Measurements from ENCODE around the gene NR2C2. TPM values are rescaled to one million over a fixed set of nuclear protein-coding genes. Genes with fewer than 3 reads are reported as not detected.

Gene NR2C2
- total RNA-seq, 2 experiments from 2014 or later = 49.5 to 51.1 TPM

- no peaks in the 10 kb centered on the region for H3K27me3 Mint-ChIP-seq
- peaks cover 3% of the 10 kb centered on the region for H3K4me1 Mint-ChIP-seq (ENCODE audit: low read depth)
- ChIA-PET POLR2A (no interaction called here), CTCF (interaction anchor here (0.9 to 1.3 kb wide), 2 partner anchors 84 to 90 kb away, joined by 3 to 5 read pairs; no protein-coding TSS in a partner anchor)
- H3K27ac Mint-ChIP-seq = peak overlapping the region; percentile 1
- H3K9me3 Mint-ChIP-seq = no peaks in the 10 kb centered on the region
- DNase-seq = no peak
- H3K4me3 Mint-ChIP-seq = no peak overlapping the region
- H3K36me3 Mint-ChIP-seq = peaks cover 31% of the 10 kb centered on the region
- intact Hi-C loops (cut with micrococcal nuclease) = no loop called here
Observed at GRCh38 chr3:15010664-15011063, 63.3 kb downstream of the NR2C2 start.

- POLR2A ChIA-PET = no interaction called here
- DNase-seq = peak; percentile 14
Observed at GRCh38 chr3:15011174-15011573, 63.8 kb downstream of the NR2C2 start.

GRCh38 chr3:15014606-15015328, 67.4 kb downstream of the NR2C2 start:
- DNase-seq = no peak
- CTCF ChIA-PET = no interaction called here

More at GRCh38 chr3:15011174-15011573, 63.8 kb downstream of the NR2C2 start:
- intact Hi-C loops (cut with micrococcal nuclease) = no loop called here
- CTCF ChIA-PET = interaction anchor here (1.3 kb wide), 1 partner anchor 85 kb away, joined by 5 read pairs; no protein-coding TSS in a partner anchor
- peaks cover 3% of the 10 kb centered on the region for H3K4me1 Mint-ChIP-seq (ENCODE audit: low read depth)
- no peaks in the 10 kb centered on the region for H3K9me3 Mint-ChIP-seq
- H3K27ac Mint-ChIP-seq = peak overlapping the region; percentile 1
- H3K27me3 Mint-ChIP-seq = no peaks in the 10 kb centered on the region
- no peak overlapping the region for H3K4me3 Mint-ChIP-seq
- peaks cover 35% of the 10 kb centered on the region for H3K36me3 Mint-ChIP-seq

GRCh38 chr3:15015456-15015855, 68.1 kb downstream of the NR2C2 start:
- Mint-ChIP-seq H3K9me3 (no peaks in the 10 kb centered on the region), H3K4me1 (ENCODE audit: low read depth) (peaks cover 3% of the 10 kb centered on the region), H3K27ac (no peak overlapping the region), H3K27me3 (no peaks in the 10 kb centered on the region), H3K4me3 (no peak overlapping the region), H3K36me3 (peaks cover 50% of the 10 kb centered on the region)
- ChIA-PET CTCF (no interaction called here), POLR2A (no interaction called here)
- intact Hi-C loops (cut with micrococcal nuclease) = no loop called here
- no peak for DNase-seq

More at GRCh38 chr3:15014606-15015328, 67.4 kb downstream of the NR2C2 start:
- Mint-ChIP-seq H3K27me3 (no peaks in the 10 kb centered on the region), H3K27ac (no peak overlapping the region), H3K36me3 (peaks cover 48% of the 10 kb centered on the region), H3K4me1 (ENCODE audit: low read depth) (peaks cover 3% of the 10 kb centered on the region), H3K4me3 (no peak overlapping the region), H3K9me3 (no peaks in the 10 kb centered on the region)
- POLR2A ChIA-PET = no interaction called here
- intact Hi-C loops (cut with micrococcal nuclease) = no loop called here

GRCh38 chr3:15017191-15017590, 69.8 kb downstream of the NR2C2 start:
- Mint-ChIP-seq H3K27ac (no peak overlapping the region), H3K9me3 (no peaks in the 10 kb centered on the region), H3K4me3 (no peak overlapping the region), H3K36me3 (peaks cover 53% of the 10 kb centered on the region), H3K4me1 (ENCODE audit: low read depth) (no peaks in the 10 kb centered on the region), H3K27me3 (no peaks in the 10 kb centered on the region)
- POLR2A ChIA-PET = no interaction called here
- no peak for DNase-seq
- CTCF ChIA-PET = interaction anchor here (0.7 kb wide), 1 partner anchor 508 kb away, joined by 3 read pairs; no protein-coding TSS in a partner anchor
- intact Hi-C loops (cut with micrococcal nuclease) = no loop called here

GRCh38 chr3:15023249-15023648, 75.9 kb downstream of the NR2C2 start:
- Mint-ChIP-seq H3K4me3 (no peak overlapping the region), H3K27me3 (no peaks in the 10 kb centered on the region), H3K9me3 (no peaks in the 10 kb centered on the region), H3K4me1 (ENCODE audit: low read depth) (no peaks in the 10 kb centered on the region), H3K36me3 (peaks cover 41% of the 10 kb centered on the region), H3K27ac (no peak overlapping the region)
- intact Hi-C loops (cut with micrococcal nuclease) = no loop called here
- ChIA-PET POLR2A (no interaction called here), CTCF (interaction anchor here (0.9 kb wide), 1 partner anchor 97 kb away, joined by 3 read pairs; no protein-coding TSS in a partner anchor)
- DNase-seq = no peak

GRCh38 chr3:15023719-15024118, 76.3 kb downstream of the NR2C2 start:
- ChIA-PET CTCF (no interaction called here), POLR2A (no interaction called here)
- intact Hi-C loops (cut with micrococcal nuclease) = no loop called here
- DNase-seq = no peak
- H3K4me1 Mint-ChIP-seq (ENCODE audit: low read depth) = no peaks in the 10 kb centered on the region
- no peaks in the 10 kb centered on the region for H3K9me3 Mint-ChIP-seq
- no peaks in the 10 kb centered on the region for H3K27me3 Mint-ChIP-seq
- H3K36me3 Mint-ChIP-seq = peaks cover 43% of the 10 kb centered on the region
- no peak overlapping the region for H3K27ac Mint-ChIP-seq
- no peak overlapping the region for H3K4me3 Mint-ChIP-seq

- H3K27me3 Mint-ChIP-seq = no peaks in the 10 kb centered on the region
- H3K36me3 Mint-ChIP-seq = peaks cover 43% of the 10 kb centered on the region
- DNase-seq = no peak
- H3K4me1 Mint-ChIP-seq (ENCODE audit: low read depth) = no peaks in the 10 kb centered on the region
- H3K4me3 Mint-ChIP-seq = no peak overlapping the region
- POLR2A ChIA-PET = no interaction called here
- intact Hi-C loops (cut with micrococcal nuclease) = no loop called here
- no peaks in the 10 kb centered on the region for H3K9me3 Mint-ChIP-seq
- no peak overlapping the region for H3K27ac Mint-ChIP-seq
- CTCF ChIA-PET = interaction anchor here (0.6 to 1.8 kb wide), 4 partner anchors 22 to 255 kb away, joined by 3 to 8 read pairs (median 4); no protein-coding TSS in a partner anchor
Observed at GRCh38 chr3:15029625-15030024, 82.2 kb downstream of the NR2C2 start.

- Mint-ChIP-seq H3K27ac (peak overlapping the region; percentile 54), H3K4me3 (no peak overlapping the region), H3K9me3 (no peaks in the 10 kb centered on the region), H3K36me3 (peaks cover 40% of the 10 kb centered on the region), H3K4me1 (ENCODE audit: low read depth) (no peaks in the 10 kb centered on the region), H3K27me3 (no peaks in the 10 kb centered on the region)
- intact Hi-C loops (cut with micrococcal nuclease) = no loop called here
- DNase-seq = no peak
- ChIA-PET CTCF (no interaction called here), POLR2A (no interaction called here)
Observed at GRCh38 chr3:15032650-15033049, 85.3 kb downstream of the NR2C2 start.

GRCh38 chr3:15033103-15033502, 85.7 kb downstream of the NR2C2 start:
- H3K4me3 Mint-ChIP-seq = no peak overlapping the region
- ChIA-PET CTCF (no interaction called here), POLR2A (no interaction called here)
- H3K4me1 Mint-ChIP-seq (ENCODE audit: low read depth) = no peaks in the 10 kb centered on the region
- H3K27ac Mint-ChIP-seq = peak overlapping the region; percentile 54
- peaks cover 42% of the 10 kb centered on the region for H3K36me3 Mint-ChIP-seq
- DNase-seq = no peak
- H3K27me3 Mint-ChIP-seq = no peaks in the 10 kb centered on the region
- no peaks in the 10 kb centered on the region for H3K9me3 Mint-ChIP-seq
- intact Hi-C loops (cut with micrococcal nuclease) = no loop called here

GRCh38 chr3:15038306-15038705, 90.9 kb downstream of the NR2C2 start:
- H3K9me3 Mint-ChIP-seq = no peaks in the 10 kb centered on the region
- H3K36me3 Mint-ChIP-seq = peaks cover 35% of the 10 kb centered on the region
- H3K4me1 Mint-ChIP-seq (ENCODE audit: low read depth) = peaks cover 9% of the 10 kb centered on the region
- H3K27me3 Mint-ChIP-seq = no peaks in the 10 kb centered on the region
- DNase-seq = no peak
- no peak overlapping the region for H3K27ac Mint-ChIP-seq
- intact Hi-C loops (cut with micrococcal nuclease) = no loop called here
- POLR2A ChIA-PET = no interaction called here
- CTCF ChIA-PET = no interaction called here
- H3K4me3 Mint-ChIP-seq = no peak overlapping the region

- Mint-ChIP-seq H3K27me3 (no peaks in the 10 kb centered on the region), H3K9me3 (no peaks in the 10 kb centered on the region), H3K27ac (peak overlapping the region; percentile 45), H3K4me3 (no peak overlapping the region), H3K4me1 (ENCODE audit: low read depth) (peaks cover 31% of the 10 kb centered on the region), H3K36me3 (peaks cover 44% of the 10 kb centered on the region)
- intact Hi-C loops (cut with micrococcal nuclease) = loop anchor here (5.0 kb wide), 1 partner anchor 54 kb away; no protein-coding TSS in a partner anchor
- CTCF ChIA-PET = no interaction called here
- POLR2A ChIA-PET = no interaction called here
- no peak for DNase-seq
Observed at GRCh38 chr3:15040844-15041243, 93.5 kb downstream of the NR2C2 start.

- ChIA-PET POLR2A (no interaction called here), CTCF (no interaction called here)
- Mint-ChIP-seq H3K4me1 (ENCODE audit: low read depth) (peaks cover 33% of the 10 kb centered on the region), H3K36me3 (peaks cover 51% of the 10 kb centered on the region), H3K4me3 (no peak overlapping the region), H3K27ac (no peak overlapping the region), H3K9me3 (no peaks in the 10 kb centered on the region), H3K27me3 (no peaks in the 10 kb centered on the region)
- intact Hi-C loops (cut with micrococcal nuclease) = loop anchor here (5.0 kb wide), 1 partner anchor 55 kb away; no protein-coding TSS in a partner anchor
- no peak for DNase-seq
Observed at GRCh38 chr3:15041950-15042349, 94.6 kb downstream of the NR2C2 start.

Measured in activated CD4-positive, alpha-beta memory T cell treated with anti-CD3 and anti-CD28 coated beads for 36 hours (primary cell).